ENCODE results near the gene VLDLR. TPM values are rescaled to one million over a fixed set of nuclear protein-coding genes. Genes with fewer than 3 reads are reported as not detected.

The VLDLR gene
- total RNA-seq, 6 experiments from 2014 or later, result 0.72 to 12.9 (median 3.5) TPM

Other genes starting within 250 kb of the VLDLR start
- not detected for gene KCNV2, start 95.7 kb downstream of the VLDLR start, total RNA-seq
- gene PUM3, start 222.3 kb downstream of the VLDLR start, total RNA-seq, result 10 to 100 TPM in 5 of 6 experiments, 1 to 10 TPM in 1; 6.8 to 20.5 (median 16.9) TPM